Muscle of back (tissue), 11 donors: Measurements from ENCODE around the gene PRR22. TPM values are rescaled to one million over a fixed set of nuclear protein-coding genes. Genes with fewer than 3 reads are reported as not detected.

Source experiments
- DNase-seq, 3 donors: peaks; one replicate each; pipeline versions ENCODE4 v3.0.0 to v3.0.0-alpha.2; 2013
- polyA plus RNA-seq, 10 donors: library from polyadenylated mRNA; unstranded; fragments of 120-200 nt; gene quantifications; one replicate each; pipeline ENCODE4 v1.2.1, GENCODE V29; 2013; ENCODE audit not compliant: insufficient read length in 10 of 10

The PRR22 gene
- polyA plus RNA-seq, 10 donors = 0.97 to 2.1 (median 1.5) TPM

DNA sequence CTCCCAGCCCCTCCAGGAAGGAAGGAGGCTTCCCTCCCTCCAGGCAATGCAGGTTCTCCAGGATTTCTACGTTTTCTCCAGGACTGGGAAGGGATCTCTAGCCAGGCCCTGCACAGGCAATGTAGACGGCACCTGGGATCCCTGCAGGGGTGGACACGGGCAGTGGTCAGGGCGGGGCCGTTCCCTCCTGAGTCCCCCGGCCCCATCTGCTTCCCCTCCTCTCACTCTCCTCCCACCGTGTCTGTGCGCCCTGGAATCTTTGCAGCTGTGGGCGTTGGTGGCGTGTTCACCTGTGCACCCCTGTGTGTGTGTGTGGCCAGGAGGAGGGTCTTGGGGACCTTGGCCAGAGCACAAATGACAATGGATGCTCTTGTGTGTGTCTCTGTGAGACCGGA is 30.3 kb upstream of the PRR22 start:
- DNase-seq = no peak

DNA sequence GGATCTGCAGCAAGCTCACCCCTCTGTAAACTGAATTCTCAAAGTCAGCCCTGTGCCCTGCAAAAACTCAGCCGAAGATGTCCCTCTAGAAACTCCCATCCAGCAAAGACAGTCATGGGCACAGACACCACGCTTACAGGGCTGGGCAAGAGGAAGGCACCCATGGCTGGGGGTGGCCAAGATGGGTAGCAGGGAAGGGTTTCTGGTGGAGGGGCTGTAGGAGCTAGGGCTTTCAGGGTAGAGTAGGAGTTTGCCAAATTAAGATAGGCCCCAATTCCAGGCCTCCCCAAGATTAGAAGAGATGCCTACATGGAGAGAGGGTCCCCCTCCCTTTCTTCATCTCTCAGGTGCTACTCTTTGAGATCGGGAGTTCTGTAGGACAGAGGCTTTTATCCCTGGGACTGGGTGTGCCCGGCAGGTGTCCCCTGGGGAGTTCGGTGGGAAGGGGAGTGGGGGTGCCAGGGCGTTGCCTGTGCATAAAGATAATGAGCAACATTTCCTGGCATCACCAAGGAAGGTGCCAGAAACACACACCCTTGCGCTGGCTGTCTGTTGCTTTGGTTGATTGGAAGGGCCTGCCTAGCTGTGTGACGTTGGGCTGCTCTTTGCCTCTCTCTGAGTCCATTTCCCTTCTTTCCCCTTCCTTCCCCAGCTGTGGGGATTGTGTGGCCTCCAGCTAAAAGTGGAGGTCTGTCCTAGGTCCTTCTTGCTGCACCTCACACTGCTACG is 29.7 kb upstream of the PRR22 start:
- no peak for DNase-seq

DNA sequence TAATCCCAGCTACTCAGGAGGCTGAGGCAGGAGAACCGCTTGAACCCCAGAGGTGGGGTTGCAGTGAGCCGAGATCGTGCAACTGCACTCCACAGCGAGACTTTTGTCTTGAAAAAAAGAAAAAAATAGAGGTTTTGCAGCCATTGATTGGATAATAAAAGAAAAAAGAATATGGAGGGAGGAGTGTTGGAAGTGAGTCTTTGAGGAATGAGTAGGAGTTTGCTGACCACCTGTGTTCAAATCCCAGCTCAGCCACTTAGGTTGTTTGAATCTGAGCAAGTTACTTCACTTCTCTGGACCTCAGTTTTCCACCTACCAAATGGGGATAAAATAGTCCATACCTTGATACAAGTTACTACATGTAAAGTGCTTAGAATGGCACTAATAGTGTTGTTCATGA is 26.6 kb upstream of the PRR22 start:
- no peak for DNase-seq

DNA sequence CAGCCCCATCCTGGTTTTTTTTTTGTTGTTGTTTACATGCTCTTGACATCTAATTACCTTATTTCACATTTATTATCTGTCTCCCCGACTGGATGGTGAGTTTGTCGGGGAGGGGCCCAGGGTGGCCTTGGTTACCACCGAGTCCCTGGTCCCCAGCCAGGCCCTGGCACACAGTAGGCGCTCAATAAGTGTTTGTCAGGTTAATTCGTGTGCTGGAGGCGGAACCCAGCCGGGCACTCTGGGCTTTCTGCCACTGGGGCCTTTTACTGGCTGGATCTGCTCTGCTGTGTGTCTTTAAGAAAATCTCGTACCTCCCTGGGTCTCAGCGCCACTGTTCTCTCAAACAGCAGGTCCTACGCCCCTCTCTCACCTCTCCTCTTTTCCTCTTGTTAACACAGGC is 24.9 kb upstream of the PRR22 start:
- no peak for DNase-seq

DNA sequence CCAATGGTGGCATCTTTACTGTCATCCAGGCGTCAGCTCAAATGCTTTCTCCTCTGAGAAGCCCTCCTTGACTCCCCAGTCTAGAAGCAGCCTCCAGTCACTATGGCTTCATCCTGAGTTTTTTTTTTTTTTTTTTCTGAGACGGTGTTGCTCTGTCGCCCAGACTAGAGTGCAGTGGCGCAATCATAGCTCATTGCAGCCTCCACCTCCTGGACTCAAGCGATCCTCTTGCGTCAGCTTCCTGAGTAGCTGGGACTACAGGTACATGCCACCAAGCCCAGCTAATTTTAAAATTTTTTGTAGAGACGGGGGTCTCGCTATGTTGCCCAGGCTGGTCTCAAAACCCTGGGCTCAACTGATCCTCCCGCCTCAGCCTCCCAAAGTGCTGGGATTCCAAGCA is 24.5 kb upstream of the PRR22 start:
- no peak for DNase-seq

DNA sequence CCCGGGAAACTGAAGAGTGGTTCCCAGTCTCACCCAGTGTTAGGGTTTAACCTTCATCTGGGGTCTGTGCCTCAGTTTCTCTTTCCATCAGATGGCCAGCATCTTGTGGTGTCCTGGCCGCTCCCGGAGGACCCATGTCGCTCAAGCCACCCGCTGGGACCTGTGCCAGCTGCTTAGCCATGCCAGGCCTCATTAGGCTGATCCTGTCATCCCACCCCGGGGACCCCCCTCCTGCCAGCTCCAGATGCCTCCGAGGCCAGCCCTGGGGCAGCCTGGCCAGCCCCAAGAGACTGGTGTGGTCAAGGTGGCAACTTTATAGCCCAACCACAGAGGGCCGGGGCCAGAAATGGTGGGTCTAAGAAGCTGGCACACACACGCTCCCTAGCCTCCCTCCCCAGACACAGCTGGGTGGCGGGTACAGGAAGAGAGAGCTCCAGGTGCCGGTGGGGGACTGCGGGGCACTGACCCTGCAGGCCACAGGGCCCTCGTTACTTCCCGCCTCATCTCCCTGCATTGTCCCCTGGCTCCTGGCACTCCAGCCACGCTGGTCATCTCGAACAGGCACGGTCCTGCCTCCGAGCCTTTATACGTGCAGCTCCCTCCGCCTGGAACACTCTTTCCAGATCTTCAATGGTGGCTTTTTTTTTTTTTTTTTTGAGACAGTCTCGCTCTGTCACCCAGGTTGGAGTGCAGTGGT is 23.7 kb upstream of the PRR22 start:
- DNase-seq = no peak

DNA sequence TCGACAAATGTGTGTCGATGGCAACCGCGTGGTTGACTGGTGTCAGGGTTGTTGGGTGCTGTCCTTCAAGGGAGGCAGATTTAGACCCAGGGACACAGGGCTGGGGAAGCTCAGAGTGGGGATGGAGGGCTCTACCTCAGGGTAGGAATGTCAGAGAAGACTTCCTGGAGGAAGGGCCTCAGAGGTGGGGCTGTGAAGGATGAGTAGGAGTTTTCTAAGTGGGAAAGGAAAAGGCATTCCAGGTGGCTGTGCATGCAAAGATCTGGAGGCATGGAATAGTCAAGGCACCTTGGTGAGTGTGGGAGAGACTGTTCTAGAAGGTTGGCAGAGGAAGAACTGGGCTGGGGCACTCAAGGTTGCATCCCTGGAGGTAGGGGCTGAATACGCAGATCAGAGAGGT is 22.4 kb upstream of the PRR22 start:
- no peak for DNase-seq

DNA sequence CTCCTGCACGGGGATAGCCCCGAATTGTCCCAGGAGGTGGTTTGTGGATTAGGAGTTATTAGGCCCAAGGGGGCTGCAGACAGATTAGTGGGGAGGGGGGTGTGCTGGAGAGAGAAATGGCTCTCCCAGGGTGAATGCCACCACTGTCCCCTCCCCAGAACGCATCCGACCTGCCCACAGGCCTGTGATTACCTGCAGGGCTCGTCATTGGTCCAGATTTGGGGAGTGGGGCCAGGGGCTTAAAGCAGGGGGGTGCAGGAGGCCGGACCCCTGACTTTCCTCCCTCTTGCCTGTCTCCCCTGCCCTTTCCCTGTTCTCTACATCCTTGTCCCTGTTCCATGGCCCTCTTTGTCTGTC is 21.6 kb upstream of the PRR22 start:
- no peak for DNase-seq

DNA sequence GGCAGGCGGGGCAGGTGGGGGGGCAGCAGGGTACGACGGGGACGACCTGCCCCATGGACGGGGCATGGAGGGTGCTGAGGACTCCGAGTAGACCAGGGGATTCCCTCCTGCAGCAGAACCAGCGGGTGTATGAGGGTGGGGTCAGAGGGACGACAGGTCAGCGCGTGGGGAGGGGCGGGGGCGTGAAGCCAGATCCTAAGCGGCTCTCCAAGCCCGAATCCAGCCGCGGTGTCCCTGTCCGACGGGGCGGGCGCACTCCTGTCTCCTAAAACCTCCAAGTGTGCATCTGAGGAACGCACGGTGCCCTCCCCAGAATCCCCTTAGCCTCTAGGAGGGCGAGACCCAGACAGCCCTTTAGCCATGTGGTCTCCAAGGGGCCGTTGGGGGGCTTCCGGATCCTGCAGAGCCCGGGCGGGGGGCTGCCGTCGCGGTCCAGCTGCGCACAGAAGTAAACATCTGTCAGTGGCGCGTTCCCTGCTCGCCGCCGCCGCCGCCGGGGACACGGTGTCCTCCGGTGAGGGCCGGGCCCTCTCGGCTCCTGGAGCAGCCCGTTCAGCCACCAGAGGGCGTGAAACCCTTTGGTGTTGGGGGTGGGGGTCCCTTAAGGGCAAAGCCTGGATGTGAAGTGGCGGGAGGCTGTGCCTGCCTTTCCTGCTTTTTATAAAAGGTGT is 21.1 kb upstream of the PRR22 start:
- peak in 2 of 3 donors; percentile 40 to 65 for DNase-seq

DNA sequence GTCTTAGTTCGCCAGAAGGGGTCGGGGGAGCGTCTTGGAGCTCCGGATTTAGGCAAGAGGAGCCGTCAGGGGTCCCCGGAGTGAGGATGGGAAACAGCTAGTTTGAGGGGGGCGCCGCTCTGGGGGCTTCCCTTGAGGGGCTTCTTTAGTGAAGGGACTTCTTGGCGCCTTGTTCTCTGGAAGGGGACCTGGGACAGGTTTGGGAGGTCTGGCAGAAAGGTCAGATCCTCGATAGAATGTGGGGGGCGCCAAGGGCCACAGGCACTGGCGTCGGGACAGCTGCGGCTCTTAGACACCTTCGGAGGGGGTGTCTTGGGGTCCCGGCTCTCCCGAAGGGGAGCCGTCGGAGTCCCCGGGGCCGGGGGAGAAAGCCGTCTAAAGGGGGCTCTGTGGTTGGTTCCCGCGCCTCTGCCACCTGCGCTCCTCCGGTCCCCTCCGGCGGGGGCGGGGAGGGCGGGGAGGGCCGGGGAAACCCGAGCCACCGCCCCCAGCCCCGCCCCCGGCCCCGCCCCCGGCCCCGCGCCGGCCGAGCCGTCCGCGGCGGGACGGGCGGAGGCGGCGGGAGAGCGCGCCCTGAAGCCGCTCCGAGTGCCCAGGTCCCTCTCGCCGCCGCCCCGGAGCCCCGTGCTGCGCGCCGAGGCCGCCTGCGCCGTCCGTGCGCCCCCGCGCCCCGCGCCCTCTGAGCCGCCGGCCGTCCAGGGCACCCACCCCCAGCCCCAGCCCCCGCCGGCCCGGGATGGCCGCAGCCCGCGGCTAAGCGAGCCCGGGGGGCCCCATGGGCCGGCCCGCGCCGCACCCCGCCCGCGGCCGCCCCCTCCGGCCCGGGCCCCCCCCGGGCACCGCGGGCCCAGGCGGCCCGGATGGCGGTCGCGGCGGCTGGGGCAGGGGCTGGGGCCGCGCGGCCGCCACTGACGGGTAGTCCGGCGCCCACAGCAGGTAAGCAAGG is 20.2 kb upstream of the PRR22 start, which contains the start of gene NRTN:
Gene NRTN (plus strand): TSS at position 552 of the 946 bp plus-strand sequence. CDS start 19,099 bp downstream, outside the sequence.
- DNase-seq = no peak

DNA sequence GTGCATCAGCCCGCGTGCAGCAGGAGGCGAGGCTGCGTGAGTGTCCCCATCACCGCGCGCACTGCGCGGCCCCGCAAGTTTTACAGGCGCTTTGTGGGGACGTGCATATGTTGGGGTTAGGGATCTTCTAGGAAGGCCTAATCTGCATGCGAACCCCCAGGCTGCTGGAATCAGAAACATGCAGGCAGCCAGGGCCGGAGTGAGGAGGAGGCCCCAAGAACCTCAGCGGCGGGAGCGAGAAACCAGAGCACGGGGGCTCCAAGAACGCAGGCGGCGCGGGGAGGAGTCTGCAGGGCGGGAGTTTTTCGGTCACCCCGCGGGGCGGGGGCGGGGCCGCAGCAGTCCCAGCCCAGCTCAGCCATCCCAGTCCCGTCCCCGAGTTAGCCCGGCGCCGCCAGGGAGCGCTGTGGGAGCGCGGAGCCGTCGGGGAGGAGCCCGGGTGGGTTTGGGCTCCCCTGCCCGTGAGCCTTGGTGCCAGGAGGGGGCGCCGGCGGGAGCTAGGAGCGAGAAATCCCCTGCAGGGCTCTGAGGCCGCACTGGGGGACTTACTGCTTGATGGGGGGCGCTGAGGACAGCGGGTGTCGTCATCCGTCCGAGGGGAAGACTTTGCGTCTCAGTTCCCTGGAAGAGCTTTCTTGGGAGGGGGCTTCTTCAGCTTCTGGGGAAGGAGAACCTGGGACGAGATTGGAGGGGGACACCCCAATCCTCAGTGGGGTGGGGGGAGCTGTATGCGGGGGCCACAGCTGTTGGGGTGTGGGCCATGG is 19.4 kb upstream of the PRR22 start:
- peak; percentile 81 to 95 (median 92) for DNase-seq

DNA sequence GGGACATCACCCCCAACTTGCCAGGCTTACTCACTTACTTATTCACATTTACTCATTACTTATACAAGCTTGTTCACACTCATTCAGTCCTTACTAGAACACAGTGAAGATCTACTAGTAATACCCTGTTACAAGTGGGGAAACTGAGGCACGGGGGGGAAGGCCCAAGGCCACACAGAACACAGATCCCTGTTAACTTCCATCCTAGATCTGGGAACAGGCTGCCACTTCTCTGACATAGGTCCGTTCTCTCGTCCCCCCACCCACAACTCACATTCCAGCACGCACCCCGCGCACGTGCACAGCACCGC is 18.9 kb upstream of the PRR22 start:
- no peak for DNase-seq

DNA sequence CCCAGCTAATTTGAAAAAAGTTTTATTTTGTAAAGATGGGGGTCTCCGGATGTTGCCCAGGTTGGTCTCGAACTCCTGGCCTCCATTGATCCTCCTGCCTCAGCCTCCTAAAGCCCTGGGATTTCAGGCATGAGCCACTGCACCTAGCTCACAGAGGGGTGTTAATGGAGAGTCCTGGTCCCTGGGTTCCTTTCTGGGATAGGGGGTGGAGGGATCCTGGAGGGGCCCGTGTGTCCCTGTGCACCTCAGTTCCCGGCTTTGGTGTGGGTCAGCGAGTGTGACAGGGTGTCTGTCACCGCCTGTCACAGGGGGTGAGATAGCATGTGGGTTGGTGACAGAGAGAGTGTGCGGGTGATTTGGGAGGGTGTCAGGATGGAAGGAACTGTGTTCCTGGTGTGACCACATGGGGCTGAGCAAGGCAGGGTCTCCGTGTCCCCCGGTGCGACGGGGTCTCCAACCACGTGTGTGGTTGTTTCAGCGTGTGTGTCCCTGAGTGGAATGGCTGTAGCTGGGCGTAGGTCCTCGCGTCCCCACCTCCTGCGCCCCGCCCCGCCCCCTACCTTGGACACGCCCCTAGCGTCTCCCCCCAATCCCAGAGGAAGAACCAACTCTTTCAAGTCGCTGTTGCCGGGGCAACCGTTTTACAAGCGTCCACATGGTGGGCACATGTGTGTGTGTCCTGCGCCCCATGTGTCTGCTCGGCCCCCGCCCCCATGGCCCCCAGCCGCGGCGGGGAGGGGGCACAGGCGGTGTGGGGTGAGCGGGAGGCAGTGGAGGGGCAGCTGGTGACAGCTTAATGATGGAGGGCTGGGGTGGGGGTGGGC is 17.5 kb upstream of the PRR22 start:
- peak in 2 of 3 donors; percentile 21 to 68 for DNase-seq

DNA sequence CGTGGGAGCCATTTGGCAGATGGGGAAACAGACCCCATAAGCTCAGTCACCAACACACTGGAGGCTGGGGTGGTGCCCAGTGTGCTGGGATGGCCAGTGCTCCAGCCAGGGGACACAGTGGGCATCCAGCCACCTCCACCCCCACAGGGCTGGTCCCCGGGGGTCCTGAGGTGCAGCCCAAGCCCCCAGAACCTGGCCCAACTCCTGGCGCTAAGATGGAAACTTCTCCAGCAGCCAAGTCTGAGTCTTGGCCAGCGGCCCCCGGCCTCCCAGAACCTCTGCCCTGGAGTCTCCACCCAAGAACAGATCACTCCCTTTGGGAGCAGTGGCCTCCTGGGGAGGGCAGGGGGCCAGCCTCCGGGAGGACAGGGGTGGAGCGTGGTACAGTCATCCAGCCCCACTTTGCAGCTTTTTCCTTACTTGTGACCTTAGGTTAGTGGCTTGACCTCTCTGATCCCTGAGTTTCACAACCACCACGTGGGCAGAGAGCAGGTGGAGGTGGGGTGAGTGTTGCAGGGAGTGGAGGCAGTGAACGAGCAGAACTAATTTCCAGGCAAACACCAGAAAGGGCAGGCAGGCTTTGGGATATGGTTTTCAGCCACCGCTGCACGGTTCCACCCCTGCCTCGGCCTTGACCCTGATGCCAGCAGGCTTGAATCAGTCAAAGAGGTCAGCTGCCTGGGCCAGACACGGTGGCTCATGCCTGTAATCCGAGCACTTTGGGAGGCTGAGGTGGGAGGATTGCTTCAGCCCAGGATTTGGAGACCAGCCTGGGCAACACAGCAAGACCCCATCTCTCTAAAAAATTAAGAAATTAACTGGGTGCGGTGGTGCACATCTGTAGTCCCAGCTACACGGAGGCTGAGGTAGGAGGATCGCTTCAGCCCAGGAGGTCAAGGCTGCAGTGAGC is 16.1 kb upstream of the PRR22 start:
- no peak for DNase-seq

DNA sequence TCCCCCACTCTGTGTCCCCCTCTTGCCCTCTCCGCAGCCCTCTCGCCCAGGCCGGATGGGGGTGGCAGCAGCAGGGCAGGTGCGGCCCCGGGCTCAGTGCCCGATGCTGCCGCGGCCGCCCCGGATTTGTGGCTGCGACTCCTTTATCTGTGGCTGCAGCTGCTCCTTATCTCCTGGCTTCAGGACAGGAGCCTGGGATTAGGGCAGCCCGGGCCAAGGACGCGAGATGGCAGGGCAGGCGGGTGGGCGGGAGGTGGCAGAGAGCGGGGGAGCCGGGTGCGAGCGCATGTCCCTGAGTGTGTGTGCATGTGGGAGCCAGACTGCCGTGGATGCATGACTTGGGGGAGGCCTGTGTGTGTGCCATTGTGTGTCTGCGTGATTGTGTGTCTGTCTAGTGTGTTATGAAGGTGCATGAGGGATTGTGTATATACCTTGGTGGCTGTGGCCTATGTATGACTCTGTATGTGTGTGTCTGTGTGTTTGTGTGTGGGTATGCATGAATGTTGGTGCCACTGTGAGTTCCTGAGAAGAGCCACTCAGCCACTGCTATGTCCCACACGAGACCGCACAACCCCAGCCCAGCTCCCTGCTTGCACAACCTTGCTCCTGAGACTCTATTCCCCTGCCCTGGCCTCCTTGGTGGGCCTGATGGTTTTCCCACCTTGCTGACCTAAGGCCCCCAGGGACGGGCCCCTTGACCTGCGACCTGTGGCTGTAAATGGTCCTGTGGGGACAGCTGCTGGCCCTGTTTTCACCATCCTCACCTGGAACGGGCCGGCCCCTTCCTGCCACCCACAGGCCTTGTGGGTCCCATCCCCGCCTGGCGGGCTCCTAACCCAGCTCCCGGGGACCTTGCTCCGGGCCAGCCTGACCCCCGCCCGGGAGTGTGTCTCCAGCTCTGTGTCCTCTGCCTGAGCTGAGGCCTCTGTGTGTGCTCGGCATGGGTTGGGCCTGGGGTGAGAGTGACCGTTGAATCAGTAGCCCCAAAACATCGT is 15.0 kb upstream of the PRR22 start:
- peak in 2 of 3 donors; percentile 18 to 42 for DNase-seq

DNA sequence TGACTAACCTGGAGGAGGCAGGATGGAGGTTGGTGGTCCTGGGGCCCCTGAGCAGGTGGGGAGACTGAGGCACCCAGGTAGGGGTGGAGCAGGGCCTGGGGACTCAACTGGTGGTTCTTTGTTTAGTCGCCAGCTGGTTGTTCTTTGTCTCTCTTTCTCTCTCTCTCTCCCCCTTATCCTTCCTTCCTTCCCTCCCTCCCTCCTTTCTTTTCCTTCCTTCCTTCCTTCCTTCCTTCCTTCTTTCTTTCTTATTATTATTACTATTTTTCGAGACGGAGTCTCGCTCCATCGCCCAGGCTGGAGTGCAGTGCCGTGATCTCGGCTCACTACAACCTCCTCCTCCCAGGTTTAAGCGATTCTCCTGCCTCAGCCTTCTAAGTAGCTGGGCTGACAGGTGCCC is 13.7 kb upstream of the PRR22 start:
- DNase-seq = no peak

DNA sequence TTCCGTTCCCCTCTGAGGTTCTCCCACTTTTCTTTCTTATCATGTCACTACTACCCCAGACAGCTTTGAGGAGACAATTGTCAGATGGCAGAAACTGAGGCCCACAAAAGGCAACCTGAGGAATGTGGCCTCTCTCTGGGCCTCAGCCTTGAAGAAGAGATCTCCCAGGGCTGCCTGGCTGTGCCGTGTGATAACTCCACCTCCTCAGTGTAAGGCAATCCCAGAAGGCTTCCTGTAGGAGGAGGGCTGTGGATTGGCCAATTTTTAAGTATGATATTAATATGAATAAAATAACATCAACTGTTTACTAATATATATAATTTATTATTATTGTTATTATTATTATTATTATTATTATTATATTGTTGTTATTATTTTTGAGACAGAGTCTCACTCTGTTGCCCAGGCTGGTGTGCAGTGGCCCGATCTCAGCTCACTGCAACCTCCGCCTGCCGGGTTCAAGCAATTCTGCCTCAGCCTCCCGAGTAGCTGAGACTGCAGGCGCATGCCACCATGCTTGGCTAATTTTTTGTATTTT is 10.9 kb upstream of the PRR22 start:
- DNase-seq = no peak

DNA sequence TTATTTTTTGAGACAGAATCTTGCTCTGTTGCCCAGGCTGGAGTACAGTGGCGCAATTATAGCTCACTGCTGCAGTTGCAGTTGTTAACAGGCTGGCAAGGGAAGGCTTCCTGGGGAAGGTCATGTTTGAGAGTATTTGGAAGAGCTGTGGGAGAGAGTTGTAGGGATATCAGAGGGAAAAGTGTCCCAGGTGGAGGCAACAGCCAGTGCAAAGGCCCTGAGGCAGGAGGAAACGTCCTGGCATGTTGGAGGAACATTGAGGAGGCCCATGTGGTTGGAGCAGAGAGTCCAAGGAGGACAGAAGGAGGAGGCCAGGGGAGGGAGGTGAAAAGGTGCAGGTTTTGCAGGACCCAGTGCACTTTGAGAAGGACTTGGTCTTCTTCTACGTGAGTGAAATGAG is 8.6 kb upstream of the PRR22 start:
- no peak for DNase-seq
